Skeletal muscle tissue (tissue), 4 donors: Measurements from ENCODE around the gene MB21D2. TPM values are rescaled to one million over a fixed set of nuclear protein-coding genes. Genes with fewer than 3 reads are reported as not detected.
"Not testable (repeated sequence)": the region's sequence is repeated elsewhere in the genome, so short reads cannot be mapped to it uniquely, and the experiment has no call there.

Experiments used
- H3K27ac ChIP-seq: one replicate; pipeline ENCODE4 v1.7.0; 2013; ENCODE audit warnings: mild to moderate bottlenecking, low read depth, low read length, inconsistent platforms
- H3K27me3 ChIP-seq, 3 donors: one replicate each; pipeline ENCODE4 v1.7.0; 2013; ENCODE audit warnings: low read length in 3 of 3; ENCODE audit not compliant: control insufficient read depth in 3 of 3, insufficient read depth in 3 of 3
- H3K36me3 ChIP-seq, 3 donors: one replicate each; pipeline ENCODE4 v1.7.0; 2013; ENCODE audit warnings: low read length in 3 of 3; ENCODE audit not compliant: control insufficient read depth in 3 of 3, insufficient read depth in 3 of 3
- H3K4me1 ChIP-seq, 3 donors: one replicate each; pipeline ENCODE4 v1.7.0; 2013; ENCODE audit warnings: low read length in 3 of 3, mild to moderate bottlenecking in 3 of 3; ENCODE audit not compliant: control insufficient read depth in 3 of 3, insufficient read depth in 3 of 3
- H3K4me3 ChIP-seq, 3 donors: one replicate each; pipeline ENCODE4 v1.7.0; 2013; ENCODE audit warnings: low read length in 3 of 3
- H3K9ac ChIP-seq, 3 donors: one replicate each; pipeline ENCODE4 v1.7.0; 2013; ENCODE audit warnings: low read length in 3 of 3, mild to moderate bottlenecking in 3 of 3, moderate library complexity in 2 of 3, low read depth in 1 of 3
- H3K9me3 ChIP-seq, 3 donors: one replicate each; pipeline ENCODE4 v1.7.0; 2013; ENCODE audit warnings: low read length in 3 of 3; ENCODE audit not compliant: control insufficient read depth in 3 of 3
- total RNA-seq: library from RNA; depleted of rRNA; stranded (reverse); fragments of >200 nt; gene quantifications from one replicate; pipeline ENCODE4 v1.2.3, GENCODE V29; 2014
- donor health status: Osteomylitis.

The MB21D2 gene
- total RNA-seq, result 24.0 TPM

GRCh38 chr3:192917404-192918274 lies at the start of gene MB21D2:
TSS of gene MB21D2 (minus strand) at chr3:192917856. CDS start at chr3:192917840, 16 bp downstream.
- Histone ChIP-seq H3K27ac (peak within 1 kb of the TSS; percentile 81), H3K36me3 (no peaks in the 10 kb centered on the region), H3K27me3 (no peaks in the 10 kb centered on the region), H3K4me1 (peaks cover 4 to 17% (median 14%) of the 10 kb centered on the region in 3 donors), H3K4me3 (peak within 1 kb of the TSS; percentile 86 to 97 (median 94)), H3K9me3 (no peaks in the 10 kb centered on the region), H3K9ac (peak within 1 kb of the TSS; percentile 81 to 90 (median 88))

- H3K27me3 ChIP-seq, H3K9ac ChIP-seq, H3K9me3 ChIP-seq, H3K27ac ChIP-seq, H3K4me3 ChIP-seq, H3K36me3 ChIP-seq, H3K4me1 ChIP-seq: not testable (repeated sequence)
Observed at GRCh38 chr3:192964959-192965719, 47.5 kb upstream of the MB21D2 start.

GRCh38 chr3:192959773-192960172 lies 42.1 kb upstream of the MB21D2 start:
- H3K9me3 ChIP-seq, result no peaks in the 10 kb centered on the region
- no peaks in the 10 kb centered on the region for H3K36me3 ChIP-seq
- no peak overlapping the region for H3K27ac ChIP-seq
- H3K4me1 ChIP-seq, result peaks cover 0 to 3% (median 0%) of the 10 kb centered on the region in 3 donors
- no peak overlapping the region for H3K4me3 ChIP-seq
- H3K9ac ChIP-seq, result no peak overlapping the region
- H3K27me3 ChIP-seq, result no peaks in the 10 kb centered on the region

GRCh38 chr3:192958219-192958872 lies 40.7 kb upstream of the MB21D2 start:
- H3K4me3 ChIP-seq, result no peak overlapping the region
- H3K9ac ChIP-seq, result no peak overlapping the region
- peak overlapping the region; percentile 77 for H3K27ac ChIP-seq
- H3K36me3 ChIP-seq, result no peaks in the 10 kb centered on the region
- peaks cover 0 to 3% (median 0%) of the 10 kb centered on the region in 3 donors for H3K4me1 ChIP-seq
- no peaks in the 10 kb centered on the region for H3K27me3 ChIP-seq
- no peaks in the 10 kb centered on the region for H3K9me3 ChIP-seq

- H3K36me3 ChIP-seq, result no peaks in the 10 kb centered on the region
- no peak overlapping the region for H3K4me3 ChIP-seq
- no peaks in the 10 kb centered on the region for H3K27me3 ChIP-seq
- H3K27ac ChIP-seq, result peak overlapping the region; percentile 77
- H3K9me3 ChIP-seq, result no peaks in the 10 kb centered on the region
- H3K9ac ChIP-seq, result no peak overlapping the region
- H3K4me1 ChIP-seq, result peaks cover 0 to 3% (median 0%) of the 10 kb centered on the region in 3 donors
Observed at GRCh38 chr3:192957441-192958021, 39.9 kb upstream of the MB21D2 start.

GRCh38 chr3:192953926-192954325 lies 36.3 kb upstream of the MB21D2 start:
- no peak overlapping the region for H3K4me3 ChIP-seq
- H3K4me1 ChIP-seq, result peaks cover 0 to 3% (median 0%) of the 10 kb centered on the region in 3 donors
- H3K9me3 ChIP-seq, result no peaks in the 10 kb centered on the region
- no peak overlapping the region for H3K9ac ChIP-seq
- H3K27me3 ChIP-seq, result no peaks in the 10 kb centered on the region
- H3K36me3 ChIP-seq, result no peaks in the 10 kb centered on the region
- no peak overlapping the region for H3K27ac ChIP-seq

- no peaks in the 10 kb centered on the region for H3K9me3 ChIP-seq
- no peaks in the 10 kb centered on the region for H3K27me3 ChIP-seq
- H3K9ac ChIP-seq, result no peak overlapping the region
- H3K4me1 ChIP-seq, result no peaks in the 10 kb centered on the region
- no peaks in the 10 kb centered on the region for H3K36me3 ChIP-seq
- H3K4me3 ChIP-seq, result no peak overlapping the region
- no peak overlapping the region for H3K27ac ChIP-seq
Observed at GRCh38 chr3:192947421-192947820, 29.8 kb upstream of the MB21D2 start.

- Histone ChIP-seq H3K4me1 (no peaks in the 10 kb centered on the region), H3K27me3 (no peaks in the 10 kb centered on the region), H3K36me3 (no peaks in the 10 kb centered on the region), H3K4me3 (no peak overlapping the region), H3K9ac (no peak overlapping the region), H3K27ac (no peak overlapping the region), H3K9me3 (no peaks in the 10 kb centered on the region)
Observed at GRCh38 chr3:192943393-192943792, 25.7 kb upstream of the MB21D2 start.

GRCh38 chr3:192942625-192943024 lies 25.0 kb upstream of the MB21D2 start:
- Histone ChIP-seq H3K36me3 (no peaks in the 10 kb centered on the region), H3K9me3 (no peaks in the 10 kb centered on the region), H3K4me3 (no peak overlapping the region), H3K9ac (no peak overlapping the region), H3K27ac (no peak overlapping the region), H3K27me3 (no peaks in the 10 kb centered on the region), H3K4me1 (no peaks in the 10 kb centered on the region)
